Measurements from ENCODE around the gene CENPVL2. TPM values are rescaled to one million over a fixed set of nuclear protein-coding genes. Genes with fewer than 3 reads are reported as not detected.
A peak's percentile ranks its signal among the peaks of the same experiment; 100 is the strongest.
"Not testable (repeated sequence)": the region's sequence is repeated elsewhere in the genome, so short reads cannot be mapped to it uniquely, and the experiment has no call there.

The CENPVL2 gene
- polyA plus RNA-seq (ENCODE audit: insufficient read length) = not detected

DNA sequence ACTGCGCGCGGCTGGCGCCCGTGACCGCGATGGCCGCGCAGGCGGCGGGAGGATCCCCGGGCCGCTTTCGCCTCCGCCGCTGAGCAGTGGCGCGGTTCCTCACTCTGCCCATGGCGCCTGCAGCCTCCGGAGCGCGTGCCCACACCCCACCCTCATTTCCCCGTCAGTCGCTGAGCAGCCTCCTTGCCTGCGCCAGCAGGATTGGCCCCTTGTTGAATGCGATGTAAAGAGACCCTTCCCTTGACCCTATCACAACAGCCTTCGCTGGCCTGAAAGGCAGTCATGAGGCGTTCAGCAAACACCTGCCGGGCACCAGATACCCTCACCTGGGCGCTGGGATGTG, at the start of gene CENPVL2:
TSS of gene CENPVL2 (minus strand) at position 112 of the 343 bp plus-strand sequence. CDS start at position 112, 0 bp downstream.
- not testable (repeated sequence) for DNase-seq

DNA sequence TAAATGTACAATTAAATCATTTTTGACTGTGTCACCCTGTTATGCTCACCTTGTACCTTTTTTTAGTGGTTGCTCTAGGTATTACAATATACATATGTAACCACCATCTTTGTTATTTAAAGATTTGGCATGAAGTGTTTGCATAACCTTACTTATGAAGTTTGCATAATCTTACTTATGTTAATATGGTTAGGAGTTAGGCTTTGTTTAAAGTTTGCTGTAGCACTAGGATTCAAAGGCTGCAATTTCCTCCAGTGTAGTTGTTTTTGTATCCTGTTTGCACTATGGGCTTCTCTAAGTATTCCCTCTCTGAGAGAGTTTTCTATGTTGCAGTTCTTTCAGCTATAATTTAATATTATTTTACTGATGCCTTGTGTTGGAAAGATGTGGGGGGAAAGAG, 45.6 kb upstream of the CENPVL2 start:
- no peak for DNase-seq

DNA sequence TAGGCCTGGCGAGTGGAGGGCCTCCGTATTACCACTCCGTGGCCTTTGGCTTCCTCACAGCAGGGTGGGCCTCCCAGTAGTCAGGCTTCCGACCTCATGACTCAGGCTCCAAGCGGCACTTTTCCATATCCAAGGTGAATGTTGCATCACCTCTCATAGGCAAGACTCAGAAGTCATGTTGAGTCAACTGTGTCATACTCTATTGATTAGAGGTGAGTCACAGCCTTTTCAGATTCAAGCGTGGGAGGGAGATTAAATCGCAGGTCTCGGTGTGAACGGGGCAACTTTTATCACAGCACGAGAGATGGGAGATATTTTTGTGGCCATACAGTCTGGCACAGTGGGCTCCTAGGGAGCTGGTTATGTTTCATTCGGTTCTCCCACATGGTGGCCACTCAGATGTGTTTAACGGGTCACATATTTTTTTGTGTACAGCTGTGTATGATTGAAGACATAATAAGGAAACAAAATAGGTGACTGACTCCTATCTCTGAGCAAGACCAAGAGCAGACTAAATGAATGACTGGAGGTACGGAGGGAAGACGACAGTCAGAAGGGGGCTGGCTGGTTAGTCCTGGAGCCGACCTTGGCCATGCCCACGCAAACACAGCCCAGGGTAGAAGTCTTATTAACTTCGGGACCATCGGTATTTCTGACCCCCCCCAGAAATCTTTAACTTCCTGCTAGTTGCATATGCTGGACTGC, 30.5 kb upstream of the CENPVL2 start:
- DNase-seq = not testable (repeated sequence)

DNA sequence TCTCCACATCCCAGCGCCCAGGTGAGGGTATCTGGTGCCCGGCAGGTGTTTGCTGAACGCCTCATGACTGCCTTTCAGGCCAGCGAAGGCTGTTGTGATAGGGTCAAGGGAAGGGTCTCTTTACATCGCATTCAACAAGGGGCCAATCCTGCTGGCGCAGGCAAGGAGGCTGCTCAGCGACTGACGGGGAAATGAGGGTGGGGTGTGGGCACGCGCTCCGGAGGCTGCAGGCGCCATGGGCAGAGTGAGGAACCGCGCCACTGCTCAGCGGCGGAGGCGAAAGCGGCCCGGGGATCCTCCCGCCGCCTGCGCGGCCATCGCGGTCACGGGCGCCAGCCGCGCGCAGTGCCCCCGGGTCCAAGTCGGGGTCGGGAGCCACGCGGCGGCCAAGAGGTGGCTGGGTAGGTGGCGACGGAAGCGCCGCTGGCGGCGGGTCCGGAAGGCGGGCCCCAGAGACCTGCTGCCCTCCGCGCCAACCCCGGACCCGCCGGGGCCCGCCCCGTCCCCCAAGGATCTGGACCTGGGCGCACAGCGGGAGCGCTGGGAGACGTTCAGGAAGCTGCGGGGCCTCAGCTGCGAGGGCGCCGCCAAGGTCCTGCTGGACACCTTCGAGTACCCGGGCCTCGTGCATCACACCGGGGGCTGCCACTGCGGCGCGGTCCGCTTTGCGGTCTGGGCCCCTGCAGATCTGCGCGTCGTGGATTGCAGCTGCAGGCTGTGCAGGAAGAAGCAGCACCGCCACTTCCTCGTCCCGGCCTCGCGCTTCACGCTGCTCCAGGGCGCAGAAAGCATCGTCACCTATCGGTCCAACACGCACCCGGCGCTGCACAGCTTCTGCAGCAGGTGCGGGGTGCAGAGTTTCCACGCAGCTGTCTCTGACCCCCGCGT, 27.9 kb upstream of the CENPVL2 start, which contains the start of gene CENPVL1:
TSS of gene CENPVL1 (plus strand) at position 236 of the 888 bp plus-strand sequence. CDS start at position 236, 0 bp downstream.
- DNase-seq = not testable (repeated sequence)

DNA sequence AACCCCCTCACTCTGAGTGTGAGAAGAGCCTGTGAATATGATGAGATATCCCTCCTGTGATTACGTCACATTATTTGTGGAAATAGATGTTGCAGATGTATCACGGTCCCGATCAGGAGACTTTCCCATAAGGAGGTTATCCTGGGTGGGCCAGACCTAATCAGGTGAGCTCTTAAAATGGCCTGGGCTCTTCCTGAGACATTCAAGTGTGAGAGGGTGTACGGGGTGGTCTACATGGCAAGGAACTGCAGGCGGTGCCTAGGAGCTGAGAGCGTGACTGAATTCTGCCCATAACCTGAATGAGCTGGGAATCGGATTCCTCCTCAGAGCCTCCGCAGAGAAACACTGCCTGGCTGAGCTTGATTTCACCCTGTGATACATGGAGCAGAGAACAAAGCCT, 14.8 kb upstream of the CENPVL2 start:
- DNase-seq = no peak

DNA sequence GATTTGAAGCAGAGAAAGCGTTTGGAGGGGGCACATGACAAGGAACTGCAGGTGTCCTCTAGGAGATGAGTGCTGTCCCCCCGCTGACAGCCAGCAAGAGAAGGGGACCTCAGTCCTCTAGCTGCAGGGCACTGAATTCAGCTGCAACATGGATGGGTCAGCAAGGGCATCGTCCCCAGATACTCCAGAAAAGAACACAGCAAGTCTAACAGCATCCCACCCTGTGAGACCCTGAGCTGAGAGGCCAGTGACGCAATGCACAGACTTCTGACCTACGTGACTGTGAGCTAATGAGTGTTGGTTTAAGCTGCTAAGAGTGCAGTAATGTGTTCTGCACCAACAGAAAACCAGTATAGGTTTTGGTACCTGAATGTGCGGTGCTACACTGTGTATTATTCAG, 11.6 kb upstream of the CENPVL2 start:
- DNase-seq = no peak

DNA sequence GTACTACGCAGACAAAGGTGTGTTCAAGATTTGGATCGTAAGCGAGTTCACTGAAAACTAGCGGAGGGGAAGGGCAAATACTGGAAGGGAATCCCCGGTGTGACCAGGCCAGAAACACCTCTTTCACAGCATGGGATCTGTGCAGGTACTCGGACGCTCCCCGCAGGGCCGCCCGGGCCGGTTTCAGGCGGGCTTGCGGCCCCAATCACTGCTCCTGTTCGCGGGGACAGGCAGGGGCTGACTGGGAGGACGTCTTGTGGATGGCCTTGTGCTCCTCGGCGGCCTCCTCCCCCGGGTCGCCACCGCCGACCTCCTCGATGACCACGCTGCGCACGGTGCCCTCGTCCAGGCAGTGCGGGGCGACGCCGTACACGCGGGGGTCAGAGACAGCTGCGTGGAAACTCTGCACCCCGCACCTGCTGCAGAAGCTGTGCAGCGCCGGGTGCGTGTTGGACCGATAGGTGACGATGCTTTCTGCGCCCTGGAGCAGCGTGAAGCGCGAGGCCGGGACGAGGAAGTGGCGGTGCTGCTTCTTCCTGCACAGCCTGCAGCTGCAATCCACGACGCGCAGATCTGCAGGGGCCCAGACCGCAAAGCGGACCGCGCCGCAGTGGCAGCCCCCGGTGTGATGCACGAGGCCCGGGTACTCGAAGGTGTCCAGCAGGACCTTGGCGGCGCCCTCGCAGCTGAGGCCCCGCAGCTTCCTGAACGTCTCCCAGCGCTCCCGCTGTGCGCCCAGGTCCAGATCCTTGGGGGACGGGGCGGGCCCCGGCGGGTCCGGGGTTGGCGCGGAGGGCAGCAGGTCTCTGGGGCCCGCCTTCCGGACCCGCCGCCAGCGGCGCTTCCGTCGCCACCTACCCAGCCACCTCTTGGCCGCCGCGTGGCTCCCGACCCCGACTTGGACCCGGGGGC, 567 bp downstream of the CENPVL2 start:
- DNase-seq = not testable (repeated sequence)

DNA sequence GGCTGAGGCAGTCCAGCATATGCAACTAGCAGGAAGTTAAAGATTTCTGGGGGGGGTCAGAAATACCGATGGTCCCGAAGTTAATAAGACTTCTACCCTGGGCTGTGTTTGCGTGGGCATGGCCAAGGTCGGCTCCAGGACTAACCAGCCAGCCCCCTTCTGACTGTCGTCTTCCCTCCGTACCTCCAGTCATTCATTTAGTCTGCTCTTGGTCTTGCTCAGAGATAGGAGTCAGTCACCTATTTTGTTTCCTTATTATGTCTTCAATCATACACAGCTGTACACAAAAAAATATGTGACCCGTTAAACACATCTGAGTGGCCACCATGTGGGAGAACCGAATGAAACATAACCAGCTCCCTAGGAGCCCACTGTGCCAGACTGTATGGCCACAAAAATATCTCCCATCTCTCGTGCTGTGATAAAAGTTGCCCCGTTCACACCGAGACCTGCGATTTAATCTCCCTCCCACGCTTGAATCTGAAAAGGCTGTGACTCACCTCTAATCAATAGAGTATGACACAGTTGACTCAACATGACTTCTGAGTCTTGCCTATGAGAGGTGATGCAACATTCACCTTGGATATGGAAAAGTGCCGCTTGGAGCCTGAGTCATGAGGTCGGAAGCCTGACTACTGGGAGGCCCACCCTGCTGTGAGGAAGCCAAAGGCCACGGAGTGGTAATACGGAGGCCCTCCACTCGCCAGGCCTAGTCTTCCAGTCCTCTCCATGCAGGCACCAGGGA, 2.8 kb downstream of the CENPVL2 start:
- not testable (repeated sequence) for DNase-seq

DNA sequence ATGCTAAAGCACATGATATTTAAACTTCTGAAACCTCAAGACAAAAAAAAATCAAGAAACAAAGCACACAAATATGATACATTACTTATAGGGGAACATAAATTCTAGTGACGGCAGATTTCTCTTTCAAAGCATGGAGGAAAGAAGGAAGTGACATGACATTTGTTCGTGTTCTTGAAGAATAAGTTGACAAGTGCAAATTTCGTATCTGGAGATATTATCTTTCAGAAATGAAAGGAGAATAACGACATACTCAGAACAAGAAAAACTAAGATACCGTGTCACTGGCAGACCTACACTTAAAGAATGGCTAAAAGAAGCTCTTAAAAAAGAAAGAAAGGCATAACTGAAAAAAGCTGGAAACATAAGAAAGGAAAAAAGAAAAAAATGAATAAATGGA, 16.6 kb downstream of the CENPVL2 start:
- DNase-seq = no peak

DNA sequence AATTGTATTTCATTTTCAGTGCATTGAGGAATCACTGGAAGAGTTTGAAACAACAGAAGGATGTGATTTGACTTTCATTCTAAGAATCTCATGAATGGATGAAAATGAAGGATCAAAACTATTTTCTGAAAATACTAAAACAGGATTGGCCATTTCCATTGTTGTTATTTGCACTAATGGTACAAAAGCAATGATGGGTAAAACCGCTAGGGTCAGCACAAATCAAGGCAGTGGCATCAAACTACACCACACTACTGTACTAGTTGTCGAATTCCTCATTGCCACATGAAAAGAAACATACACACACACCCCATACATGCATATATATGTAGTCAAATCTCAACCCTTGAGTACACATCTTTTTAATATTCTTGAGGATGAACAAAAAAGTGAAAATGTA, 39.3 kb downstream of the CENPVL2 start:
- DNase-seq = no peak

DNA sequence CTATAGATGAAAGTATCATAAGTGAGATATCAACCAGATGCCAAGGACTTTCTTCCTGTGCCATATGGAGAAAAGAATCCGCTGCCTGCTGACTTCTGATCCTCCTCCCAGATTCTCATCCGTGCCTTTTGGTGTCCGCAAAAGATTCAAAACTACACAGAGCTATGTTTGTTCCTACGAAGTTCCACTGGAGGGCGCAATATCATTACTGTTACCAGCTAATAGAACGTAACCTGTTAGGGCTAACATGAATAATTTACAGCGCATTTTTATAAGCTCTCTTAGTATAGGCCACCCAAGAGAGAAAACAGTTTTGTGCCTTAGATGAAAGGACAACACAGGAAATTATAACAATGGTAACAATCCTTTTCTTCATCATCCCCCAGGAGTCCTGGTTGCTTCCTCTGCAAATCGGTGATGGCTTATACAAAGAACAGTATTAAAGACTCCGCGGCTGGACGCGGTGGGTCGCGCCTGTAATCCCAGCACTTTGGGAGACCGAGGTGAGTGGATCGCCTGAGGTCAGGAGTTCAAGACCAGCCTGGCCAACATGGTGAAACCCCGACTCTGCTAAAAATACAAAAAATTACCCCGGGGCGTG, 41.1 kb downstream of the CENPVL2 start:
- DNase-seq = peak; percentile 25

DNA sequence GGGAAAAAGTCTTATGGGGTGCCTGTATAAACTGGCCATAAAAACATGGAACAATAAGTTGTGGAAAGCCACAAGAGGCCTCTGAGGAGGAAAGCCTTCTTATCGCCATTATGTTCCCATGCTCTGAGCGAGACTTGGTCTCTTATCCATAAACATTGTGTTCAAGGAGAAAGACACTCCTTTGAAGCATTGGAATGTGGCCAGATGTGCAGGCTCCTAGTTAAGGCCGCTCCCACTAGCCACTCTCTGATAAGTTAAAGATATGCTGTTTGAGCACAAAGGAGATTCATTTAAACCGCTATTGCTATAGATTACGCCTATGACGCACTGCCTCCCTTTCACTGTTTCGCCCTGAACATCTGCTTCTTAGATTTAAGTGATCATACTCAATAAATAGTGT, 46.1 kb downstream of the CENPVL2 start:
- not testable (repeated sequence) for DNase-seq

Other genes with a start within 250 kb of the CENPVL2 start
- 4.4 TPM for gene NUDT11, start 186.2 kb downstream of the CENPVL2 start, polyA plus RNA-seq (ENCODE audit: insufficient read length)
- 0.10 TPM for gene CENPVL3, start 63.9 kb downstream of the CENPVL2 start, polyA plus RNA-seq (ENCODE audit: insufficient read length)
- gene CENPVL1, start 27.7 kb upstream of the CENPVL2 start, polyA plus RNA-seq (ENCODE audit: insufficient read length) = not detected
- 8.6 TPM for gene GSPT2, start 60.6 kb upstream of the CENPVL2 start, polyA plus RNA-seq (ENCODE audit: insufficient read length)
- 279 TPM for gene MAGED1, start 210.8 kb upstream of the CENPVL2 start, polyA plus RNA-seq (ENCODE audit: insufficient read length)